HEK293 (cell line): Measurements from ENCODE around the gene TM7SF2.

Source experiments
- ATF2 ChIP-seq: fragments of 450-650 bp; formaldehyde crosslinking; IDR thresholded peaks from 2 replicates; pipeline ENCODE4 v1.5.1; 2016; ENCODE audit warnings: missing biosample characterization, missing genetic modification characterization, low read depth
- CTCF ChIP-seq: fragments of 450-650 bp; formaldehyde crosslinking; IDR thresholded peaks from 2 replicates; pipeline ENCODE4 v1.5.1; 2016; ENCODE audit warnings: missing biosample characterization, missing genetic modification characterization
- ZNF18 ChIP-seq: fragments of 450-650 bp; formaldehyde crosslinking; IDR thresholded peaks from 2 replicates; pipeline ENCODE4 v1.5.1; 2016; ENCODE audit warnings: missing biosample characterization, missing genetic modification characterization
- ZNF214 ChIP-seq: fragments of 450-650 bp; formaldehyde crosslinking; IDR thresholded peaks from 2 replicates; pipeline ENCODE4 v1.5.1; 2017; ENCODE audit warnings: missing biosample characterization, mild to moderate bottlenecking, missing genetic modification characterization, borderline replicate concordance
- ZNF777 ChIP-seq: fragments of 450-650 bp; formaldehyde crosslinking; IDR thresholded peaks from 2 replicates; pipeline ENCODE4 v1.5.1; 2017; ENCODE audit warnings: missing biosample characterization, missing genetic modification characterization, borderline replicate concordance

GRCh38 chr11:65104628-65105027 lies 7.0 kb upstream of the TM7SF2 start:
- TF ChIP-seq ZNF777 (tag by site-specific recombination), result no peak
- no peak for TF ChIP-seq CTCF (tag by site-specific recombination)
- TF ChIP-seq ZNF18 (tag by site-specific recombination), result no peak
- TF ChIP-seq ATF2, result no peak
- TF ChIP-seq ZNF214 (tag by site-specific recombination), result no peak
